ENCODE data around the gene RBM3. TPM values are rescaled to one million over a fixed set of nuclear protein-coding genes. Genes with fewer than 3 reads are reported as not detected.

The RBM3 gene
- total RNA-seq, 1 donor from 2014 or later = 264 TPM

DNA sequence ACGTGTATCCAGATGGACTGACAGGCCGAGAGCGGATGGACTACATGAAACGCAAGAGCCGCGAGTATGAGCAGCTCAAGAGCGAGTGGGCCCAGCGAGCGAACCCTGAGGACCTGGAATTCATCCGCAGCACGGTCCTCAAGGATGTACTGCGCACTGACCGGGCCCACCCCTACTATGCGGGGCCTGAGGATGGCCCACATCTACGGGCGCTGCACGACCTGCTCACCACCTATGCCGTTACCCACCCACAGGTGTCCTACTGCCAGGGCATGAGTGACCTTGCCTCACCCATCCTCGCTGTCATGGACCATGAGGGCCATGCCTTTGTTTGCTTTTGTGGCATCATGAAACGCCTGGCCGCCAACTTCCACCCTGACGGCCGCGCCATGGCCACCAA is 14.6 kb upstream of the RBM3 start:
- no peaks in the 10 kb centered on the region for H3K79me2 ChIP-seq (ENCODE audit: insufficient read depth, low read length)

GRCh38 chrX:48560056-48560455 is 14.2 kb upstream of the RBM3 start:
- peaks cover 5% of the 10 kb centered on the region for H3K36me3 ChIP-seq (ENCODE audit: insufficient read depth, low read length)
- Mint-ChIP-seq H3K36me3 (ENCODE audit: low read depth, unreplicated experiment) (peaks cover 9% of the 10 kb centered on the region), H3K4me1 (ENCODE audit: low read depth, unreplicated experiment) (peaks cover 3% of the 10 kb centered on the region), H3K4me3 (ENCODE audit: unreplicated experiment) (no peak overlapping the region), H3K27me3 (ENCODE audit: low read depth, unreplicated experiment) (no peaks in the 10 kb centered on the region), H3K9me3 (ENCODE audit: unreplicated experiment) (no peaks in the 10 kb centered on the region), H3K27ac (ENCODE audit: unreplicated experiment) (no peak overlapping the region)
- no peaks in the 10 kb centered on the region for H3K27me3 ChIP-seq (ENCODE audit: insufficient read depth, low read length)
- H3K4me1 ChIP-seq (ENCODE audit: insufficient read depth, low read length) = peaks cover 5% of the 10 kb centered on the region
- H3K9ac ChIP-seq (ENCODE audit: low read length) = no peak overlapping the region
- no peaks in the 10 kb centered on the region for H3K9me3 ChIP-seq (ENCODE audit: insufficient read depth, low read depth, low read length)
- no peak overlapping the region for H3K4me2 ChIP-seq (ENCODE audit: low read length)
- no peaks in the 10 kb centered on the region for H4K20me1 ChIP-seq (ENCODE audit: insufficient read depth, low read length)
- no peak overlapping the region for H3K27ac ChIP-seq (ENCODE audit: low read depth, low read length)
- FAIRE-seq (no peak), DNase-seq (ENCODE audit: low read depth) (no peak)
- TF ChIP-seq, protein P1, sequence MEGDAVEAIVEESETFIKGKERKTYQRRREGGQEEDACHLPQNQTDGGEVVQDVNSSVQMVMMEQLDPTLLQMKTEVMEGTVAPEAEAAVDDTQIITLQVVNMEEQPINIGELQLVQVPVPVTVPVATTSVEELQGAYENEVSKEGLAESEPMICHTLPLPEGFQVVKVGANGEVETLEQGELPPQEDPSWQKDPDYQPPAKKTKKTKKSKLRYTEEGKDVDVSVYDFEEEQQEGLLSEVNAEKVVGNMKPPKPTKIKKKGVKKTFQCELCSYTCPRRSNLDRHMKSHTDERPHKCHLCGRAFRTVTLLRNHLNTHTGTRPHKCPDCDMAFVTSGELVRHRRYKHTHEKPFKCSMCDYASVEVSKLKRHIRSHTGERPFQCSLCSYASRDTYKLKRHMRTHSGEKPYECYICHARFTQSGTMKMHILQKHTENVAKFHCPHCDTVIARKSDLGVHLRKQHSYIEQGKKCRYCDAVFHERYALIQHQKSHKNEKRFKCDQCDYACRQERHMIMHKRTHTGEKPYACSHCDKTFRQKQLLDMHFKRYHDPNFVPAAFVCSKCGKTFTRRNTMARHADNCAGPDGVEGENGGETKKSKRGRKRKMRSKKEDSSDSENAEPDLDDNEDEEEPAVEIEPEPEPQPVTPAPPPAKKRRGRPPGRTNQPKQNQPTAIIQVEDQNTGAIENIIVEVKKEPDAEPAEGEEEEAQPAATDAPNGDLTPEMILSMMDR (IDR thresholded peaks at IDR 0.05; ENCODE audit: insufficient read depth, low read depth, low read length) = no peak
- no peak for TF ChIP-seq EZH2 (IDR thresholded peaks at IDR 0.05; ENCODE audit: insufficient read depth, low read length)
- H3K79me2 ChIP-seq (ENCODE audit: insufficient read depth, low read length) = no peaks in the 10 kb centered on the region
- H3K4me3 ChIP-seq (ENCODE audit: insufficient read depth, low read depth, low read length) = no peak overlapping the region
- H2AFZ ChIP-seq (ENCODE audit: low read depth, low read length) = no peak overlapping the region

More for the DNA sequence above, 14.6 kb upstream of the RBM3 start:
- H3K27ac ChIP-seq (ENCODE audit: low read depth, low read length) = no peak overlapping the region
- no peak overlapping the region for H3K4me3 ChIP-seq (ENCODE audit: insufficient read depth, low read depth, low read length)
- H3K4me1 Mint-ChIP-seq (ENCODE audit: low read depth, unreplicated experiment) = peaks cover 3% of the 10 kb centered on the region
- no peak overlapping the region for H3K4me3 Mint-ChIP-seq (ENCODE audit: unreplicated experiment)
- no peak for TF ChIP-seq EZH2 (IDR thresholded peaks at IDR 0.05; ENCODE audit: insufficient read depth, low read length)
- DNase-seq (ENCODE audit: low read depth) (no peak), FAIRE-seq (no peak)
- H3K9ac ChIP-seq (ENCODE audit: low read length) = no peak overlapping the region
- H2AFZ ChIP-seq (ENCODE audit: low read depth, low read length) = no peak overlapping the region
- no peak overlapping the region for H3K4me2 ChIP-seq (ENCODE audit: low read length)
- no peaks in the 10 kb centered on the region for H3K9me3 Mint-ChIP-seq (ENCODE audit: unreplicated experiment)
- peaks cover 9% of the 10 kb centered on the region for H3K36me3 Mint-ChIP-seq (ENCODE audit: low read depth, unreplicated experiment)
- H3K27me3 Mint-ChIP-seq (ENCODE audit: low read depth, unreplicated experiment) = no peaks in the 10 kb centered on the region
- no peaks in the 10 kb centered on the region for H3K9me3 ChIP-seq (ENCODE audit: insufficient read depth, low read depth, low read length)
- peaks cover 5% of the 10 kb centered on the region for H3K4me1 ChIP-seq (ENCODE audit: insufficient read depth, low read length)
- H3K27ac Mint-ChIP-seq (ENCODE audit: unreplicated experiment) = no peak overlapping the region
- H3K36me3 ChIP-seq (ENCODE audit: insufficient read depth, low read length) = peaks cover 5% of the 10 kb centered on the region
- H4K20me1 ChIP-seq (ENCODE audit: insufficient read depth, low read length) = peaks cover 3% of the 10 kb centered on the region
- H3K27me3 ChIP-seq (ENCODE audit: insufficient read depth, low read length) = no peaks in the 10 kb centered on the region

DNA sequence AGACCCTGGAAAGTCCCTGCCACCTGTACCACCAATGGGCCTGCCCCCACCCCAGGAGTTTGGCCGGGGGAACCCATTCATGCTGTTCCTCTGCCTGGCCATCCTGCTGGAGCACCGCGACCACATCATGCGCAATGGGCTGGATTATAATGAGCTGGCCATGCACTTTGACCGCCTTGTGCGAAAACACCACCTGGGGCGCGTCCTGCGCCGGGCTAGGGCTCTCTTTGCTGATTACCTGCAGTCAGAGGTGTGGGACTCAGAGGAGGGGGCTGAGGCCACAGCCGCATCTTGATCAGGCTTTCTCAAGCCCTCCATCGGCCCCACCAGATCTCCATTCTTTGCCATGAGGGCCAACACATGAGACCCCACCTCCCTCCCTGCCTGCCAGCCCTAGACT is 13.6 kb upstream of the RBM3 start:
- Histone ChIP-seq H3K36me3 (ENCODE audit: insufficient read depth, low read length) (peaks cover 5% of the 10 kb centered on the region), H3K27me3 (ENCODE audit: insufficient read depth, low read length) (no peaks in the 10 kb centered on the region), H3K9me3 (ENCODE audit: insufficient read depth, low read depth, low read length) (no peaks in the 10 kb centered on the region), H3K79me2 (ENCODE audit: insufficient read depth, low read length) (no peaks in the 10 kb centered on the region), H2AFZ (ENCODE audit: low read depth, low read length) (no peak overlapping the region), H4K20me1 (ENCODE audit: insufficient read depth, low read length) (no peaks in the 10 kb centered on the region), H3K4me3 (ENCODE audit: insufficient read depth, low read depth, low read length) (no peak overlapping the region), H3K27ac (ENCODE audit: low read depth, low read length) (no peak overlapping the region), H3K9ac (ENCODE audit: low read length) (no peak overlapping the region), H3K4me2 (ENCODE audit: low read length) (no peak overlapping the region), H3K4me1 (ENCODE audit: insufficient read depth, low read length) (peaks cover 5% of the 10 kb centered on the region)
- Mint-ChIP-seq H3K36me3 (ENCODE audit: low read depth, unreplicated experiment) (peaks cover 9% of the 10 kb centered on the region), H3K9me3 (ENCODE audit: unreplicated experiment) (no peaks in the 10 kb centered on the region), H3K27ac (ENCODE audit: unreplicated experiment) (no peak overlapping the region), H3K4me1 (ENCODE audit: low read depth, unreplicated experiment) (peaks cover 3% of the 10 kb centered on the region), H3K4me3 (ENCODE audit: unreplicated experiment) (no peak overlapping the region), H3K27me3 (ENCODE audit: low read depth, unreplicated experiment) (no peaks in the 10 kb centered on the region)
- DNase-seq (ENCODE audit: low read depth) (no peak), FAIRE-seq (no peak)
- TF ChIP-seq, protein P1 (IDR thresholded peaks at IDR 0.05; ENCODE audit: insufficient read depth, low read depth, low read length) = no peak
- TF ChIP-seq EZH2 (IDR thresholded peaks at IDR 0.05; ENCODE audit: insufficient read depth, low read length) = no peak
